NCI-H510A (cell line): ENCODE data around the gene ZC3H18.
A peak's percentile ranks its signal among the peaks of the same experiment; 100 is the strongest.

Experiments
- DNase-seq: peaks from one replicate; lab custom pipeline; 2025; lab: John Stamatoyannopoulos, UW

The ZC3H18 gene

DNA sequence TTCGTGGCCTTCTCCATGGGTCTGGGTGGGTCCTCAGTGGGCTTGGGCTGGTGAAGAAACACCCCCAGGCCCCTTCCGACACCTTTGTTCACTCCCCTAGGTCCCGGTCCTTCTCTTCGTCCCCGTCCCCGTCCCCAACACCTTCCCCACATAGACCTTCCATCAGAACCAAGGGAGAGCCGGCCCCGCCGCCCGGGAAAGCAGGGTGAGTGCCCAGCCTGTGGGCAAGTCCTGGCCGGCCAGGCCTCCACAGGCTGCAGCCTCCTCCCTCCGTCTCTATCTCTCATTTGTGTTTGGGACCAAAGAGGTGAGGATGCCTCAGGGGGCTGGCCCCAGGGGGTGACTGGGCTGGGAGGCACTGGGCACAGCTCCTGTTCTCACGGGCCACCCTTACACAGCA is 53.7 kb downstream of the ZC3H18 start:
- DNase-seq = no peak

DNA sequence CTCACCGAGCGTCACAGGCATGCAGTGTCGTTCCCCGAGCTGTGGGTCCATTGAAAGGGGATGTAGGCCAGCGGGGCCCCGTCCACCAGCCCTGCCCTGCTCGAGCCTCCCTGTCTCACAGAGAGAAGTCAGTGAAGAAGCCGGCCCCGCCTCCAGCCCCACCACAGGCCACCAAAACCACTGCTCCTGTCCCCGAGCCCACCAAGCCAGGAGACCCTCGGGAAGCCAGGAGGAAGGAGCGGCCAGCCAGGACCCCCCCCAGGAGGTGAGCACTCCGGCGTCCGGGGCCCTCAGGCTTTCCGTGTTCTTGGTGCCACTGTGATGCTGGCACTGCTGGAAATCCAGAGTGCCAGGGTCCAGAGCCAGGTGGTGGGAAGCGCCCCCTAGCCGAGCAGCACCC is 54.3 kb downstream of the ZC3H18 start:
- no peak for DNase-seq

- DNase-seq = no peak
Measured at GRCh38 chr16:88624977-88625576, 54.9 kb downstream of the ZC3H18 start.

GRCh38 chr16:88626646-88627045 is 56.4 kb downstream of the ZC3H18 start:
- DNase-seq = no peak

DNA sequence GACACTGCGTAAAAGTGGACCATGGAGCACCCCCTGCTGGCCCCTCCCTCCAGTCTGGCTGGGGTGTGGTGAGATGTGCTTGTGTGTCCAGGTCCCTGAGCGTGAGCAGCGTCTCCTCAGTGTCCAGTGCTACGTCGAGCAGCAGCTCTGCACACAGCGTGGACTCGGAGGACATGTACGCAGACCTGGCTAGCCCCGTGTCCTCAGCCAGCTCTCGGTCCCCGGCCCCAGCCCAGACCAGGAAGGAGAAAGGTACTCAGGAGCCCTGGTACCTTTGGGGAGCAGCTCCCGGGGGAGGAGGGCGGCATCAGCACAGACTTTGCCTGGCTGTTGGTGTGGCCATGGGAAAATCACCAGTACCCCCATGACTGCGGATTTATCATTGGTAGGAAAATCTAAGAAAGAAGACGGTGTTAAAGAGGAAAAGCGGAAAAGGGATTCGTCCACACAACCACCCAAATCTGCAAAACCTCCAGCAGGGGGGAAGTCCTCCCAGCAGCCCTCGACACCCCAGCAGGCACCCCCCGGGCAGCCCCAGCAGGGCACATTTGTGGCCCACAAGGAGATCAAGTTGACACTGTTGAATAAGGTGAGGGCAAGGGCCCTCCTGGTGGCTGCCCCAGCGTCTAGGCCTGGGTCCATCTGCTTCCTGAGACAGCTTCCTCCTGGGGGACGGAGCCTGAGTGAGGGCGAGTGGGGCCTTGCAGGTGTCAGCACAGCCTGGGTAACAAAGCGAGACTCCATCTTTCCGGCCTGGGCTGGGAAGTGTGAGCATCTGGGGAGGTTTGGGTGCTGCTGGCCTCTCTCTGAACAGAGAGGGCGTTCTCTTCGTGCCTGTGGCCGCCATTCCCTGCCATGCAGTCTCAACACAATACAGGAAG is 57.6 kb downstream of the ZC3H18 start:
- DNase-seq = no peak

DNA sequence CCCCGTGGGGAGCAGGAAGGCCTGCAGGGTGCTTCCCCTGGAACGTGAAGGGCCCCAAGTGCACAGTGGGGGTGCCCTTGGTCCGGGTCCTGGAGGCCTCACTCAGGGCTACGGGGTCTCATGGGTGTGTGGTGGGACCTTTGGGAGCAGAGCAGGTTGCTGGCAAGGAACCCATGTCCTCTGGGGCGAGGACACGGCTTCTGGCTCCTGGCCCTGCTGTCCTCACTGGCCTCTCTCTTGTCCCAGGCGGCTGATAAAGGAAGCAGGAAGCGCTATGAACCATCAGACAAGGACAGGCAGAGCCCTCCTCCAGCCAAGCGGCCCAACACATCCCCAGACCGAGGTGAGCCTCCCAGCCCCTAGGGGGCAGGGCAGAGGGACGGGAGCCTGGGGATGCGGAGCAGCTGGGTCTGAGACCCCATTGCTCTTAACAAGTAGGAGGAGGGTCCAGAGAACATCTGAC is 58.3 kb downstream of the ZC3H18 start:
- DNase-seq = no peak

DNA sequence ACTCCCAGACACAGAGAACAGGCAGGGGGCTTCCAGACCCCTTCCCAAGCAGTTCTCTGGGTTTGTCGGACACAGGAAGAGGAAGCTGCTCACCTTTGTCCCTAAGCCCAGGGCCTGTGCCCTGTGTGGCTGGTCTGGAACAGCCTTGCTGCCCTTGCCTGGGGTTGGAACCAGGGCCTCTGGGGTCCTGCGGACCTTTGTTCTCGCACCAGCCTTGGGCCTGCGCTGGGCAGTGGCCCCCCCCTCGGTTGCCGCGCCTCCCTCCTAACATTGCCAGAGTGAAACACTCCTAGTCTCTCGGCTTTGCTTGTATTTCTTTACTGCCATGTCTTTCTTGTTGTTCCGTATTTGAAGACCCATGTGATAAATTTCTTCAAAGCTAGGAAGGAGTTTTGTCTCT is 59.6 kb downstream of the ZC3H18 start:
- DNase-seq = no peak

- DNase-seq = no peak
Measured at GRCh38 chr16:88630433-88630832, 60.2 kb downstream of the ZC3H18 start.

GRCh38 chr16:88630941-88631340 is 60.7 kb downstream of the ZC3H18 start:
- no peak for DNase-seq

DNA sequence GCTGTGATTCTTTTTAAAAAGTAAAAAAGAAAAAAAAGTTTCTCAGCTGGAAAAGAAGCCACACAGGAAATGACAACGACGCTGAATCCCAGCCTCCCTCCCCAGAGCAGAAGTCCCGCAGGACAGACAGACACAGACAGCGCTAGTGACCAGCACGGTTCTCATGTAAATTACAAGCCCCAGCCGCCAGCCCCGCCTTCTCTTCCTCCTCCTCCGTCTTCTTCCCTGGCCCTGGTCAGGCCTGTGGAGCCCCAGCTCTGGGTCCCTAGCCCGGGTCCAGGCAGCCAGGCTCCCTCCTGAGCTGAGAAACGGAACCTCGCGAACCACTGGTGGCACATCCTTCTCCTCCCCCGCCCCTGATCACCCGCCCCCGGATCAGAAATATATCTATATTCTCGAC is 61.2 kb downstream of the ZC3H18 start:
- DNase-seq = no peak

DNA sequence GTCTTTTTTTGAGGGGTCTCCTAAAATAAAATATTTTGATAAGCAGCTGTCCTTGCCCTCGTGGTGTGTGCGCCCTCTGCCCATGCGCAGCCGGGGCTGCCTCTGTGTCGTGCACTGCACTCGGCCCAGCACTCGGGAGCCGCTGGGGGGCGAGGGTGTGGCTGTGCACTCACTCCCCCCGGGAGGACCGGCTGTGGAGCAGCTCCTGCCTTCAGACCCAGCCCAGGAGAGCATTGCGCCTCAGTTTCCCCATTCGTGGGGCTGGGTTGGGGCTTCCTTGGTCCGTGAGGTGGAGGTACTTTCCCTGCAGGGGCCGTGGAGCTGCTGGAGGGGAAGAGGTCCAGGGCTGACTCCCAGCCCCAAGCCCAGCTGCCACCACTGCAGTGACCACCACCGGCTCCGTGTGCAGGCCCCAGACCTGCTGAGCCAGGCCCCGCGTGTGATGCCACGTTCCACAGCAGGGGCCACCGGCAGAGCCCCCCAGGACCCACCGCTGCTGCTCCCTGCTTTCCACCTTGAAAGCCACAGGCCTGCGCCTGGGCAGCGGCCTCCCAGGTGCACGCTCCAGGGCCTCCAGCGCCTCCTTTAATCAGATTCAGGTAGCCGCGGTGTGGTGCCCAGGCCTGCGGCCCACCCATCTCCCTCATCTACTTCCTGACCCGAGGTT is 61.9 kb downstream of the ZC3H18 start:
- DNase-seq = no peak

GRCh38 chr16:88632587-88632930 is 62.4 kb downstream of the ZC3H18 start:
- no peak for DNase-seq

DNA sequence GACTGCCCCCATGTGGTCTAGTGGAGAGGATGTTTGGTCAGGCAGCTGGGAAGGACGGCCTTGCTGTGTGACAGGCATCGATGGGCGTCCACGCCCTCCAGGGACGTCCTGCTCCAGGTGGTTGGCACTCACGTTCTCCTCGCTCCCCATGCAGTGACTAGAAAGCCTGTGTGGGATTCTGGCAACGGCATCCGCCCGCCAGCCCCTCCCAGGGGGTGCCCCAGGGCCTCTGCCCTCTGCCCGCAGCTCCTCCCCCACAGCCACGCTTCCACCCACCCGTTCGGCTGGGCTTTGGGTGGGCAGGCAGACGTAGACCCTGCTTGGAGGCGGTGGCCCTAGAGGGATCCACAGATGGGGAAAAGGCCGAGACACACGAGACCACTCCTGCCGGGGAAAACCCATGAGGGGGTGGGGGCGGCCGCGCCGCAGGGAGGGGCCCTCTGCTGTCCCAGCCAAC is 63.5 kb downstream of the ZC3H18 start:
- no peak for DNase-seq

GRCh38 chr16:88634141-88634993 is 64.2 kb downstream of the ZC3H18 start:
- no peak for DNase-seq

DNA sequence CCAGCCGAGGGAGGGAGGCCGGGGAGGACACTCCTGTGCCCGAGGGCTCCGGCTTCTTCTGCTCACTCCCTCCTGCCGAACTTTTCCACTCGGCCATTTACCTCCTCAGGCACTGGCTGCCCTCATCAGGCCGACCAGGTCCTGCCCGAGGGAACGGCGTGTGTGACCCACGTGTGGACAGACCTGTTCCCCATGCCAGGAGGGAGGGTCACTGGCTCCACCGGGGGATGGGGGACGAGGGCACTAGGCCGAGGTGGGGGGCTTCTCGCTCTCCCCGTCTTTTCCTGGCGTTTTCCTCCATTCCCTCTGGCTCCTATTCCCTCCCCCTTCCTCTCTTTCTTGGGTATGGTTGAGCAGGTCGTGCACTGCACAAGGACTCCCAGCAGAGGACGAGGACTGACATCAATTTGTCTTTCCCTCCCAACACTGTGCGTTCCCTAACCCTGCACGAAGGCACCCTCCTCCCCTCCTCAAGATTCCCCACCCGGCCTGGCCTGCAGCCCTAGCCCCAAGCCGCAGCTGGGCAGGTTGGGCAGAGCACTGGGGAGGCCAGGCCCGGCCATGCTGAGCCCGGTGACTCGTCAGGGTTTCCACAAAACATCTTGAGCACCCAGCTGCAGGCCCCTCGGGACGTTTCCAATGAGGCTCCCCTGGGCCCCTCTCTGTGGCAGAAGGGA is 64.9 kb downstream of the ZC3H18 start:
- no peak for DNase-seq

DNA sequence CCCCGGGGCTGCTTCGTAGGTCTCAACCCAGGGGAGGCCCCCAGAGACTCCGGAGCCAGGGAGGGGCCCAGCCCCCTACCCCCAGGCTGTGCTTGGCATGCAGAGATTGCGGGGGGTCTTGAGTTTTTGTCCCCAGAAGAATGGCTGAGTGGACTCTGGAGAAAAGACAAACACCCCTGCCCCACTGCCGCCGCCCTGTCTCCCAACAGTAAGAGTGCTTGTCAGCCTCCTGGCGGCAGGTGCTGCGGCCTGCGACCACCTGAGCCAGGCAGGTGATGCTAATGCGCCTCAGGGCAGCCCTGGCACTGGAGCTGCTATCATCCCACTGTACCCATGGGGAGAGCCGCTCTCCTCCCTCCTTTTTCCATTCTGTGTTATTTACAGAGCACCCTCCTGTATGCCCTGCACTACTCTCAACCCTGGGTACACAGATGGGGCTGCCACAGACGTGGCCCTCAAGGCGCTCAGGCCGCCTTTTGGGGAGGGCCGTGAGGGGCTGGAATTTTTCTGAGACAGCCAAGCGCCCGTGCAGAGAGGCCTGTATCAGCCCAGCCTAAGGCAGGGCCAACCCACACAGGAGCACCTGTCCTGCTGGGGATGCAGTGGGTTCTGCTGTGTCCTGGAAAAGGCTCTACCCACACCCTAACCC is 65.6 kb downstream of the ZC3H18 start:
- DNase-seq = no peak

GRCh38 chr16:88636488-88637265 is 66.5 kb downstream of the ZC3H18 start:
- DNase-seq = no peak

DNA sequence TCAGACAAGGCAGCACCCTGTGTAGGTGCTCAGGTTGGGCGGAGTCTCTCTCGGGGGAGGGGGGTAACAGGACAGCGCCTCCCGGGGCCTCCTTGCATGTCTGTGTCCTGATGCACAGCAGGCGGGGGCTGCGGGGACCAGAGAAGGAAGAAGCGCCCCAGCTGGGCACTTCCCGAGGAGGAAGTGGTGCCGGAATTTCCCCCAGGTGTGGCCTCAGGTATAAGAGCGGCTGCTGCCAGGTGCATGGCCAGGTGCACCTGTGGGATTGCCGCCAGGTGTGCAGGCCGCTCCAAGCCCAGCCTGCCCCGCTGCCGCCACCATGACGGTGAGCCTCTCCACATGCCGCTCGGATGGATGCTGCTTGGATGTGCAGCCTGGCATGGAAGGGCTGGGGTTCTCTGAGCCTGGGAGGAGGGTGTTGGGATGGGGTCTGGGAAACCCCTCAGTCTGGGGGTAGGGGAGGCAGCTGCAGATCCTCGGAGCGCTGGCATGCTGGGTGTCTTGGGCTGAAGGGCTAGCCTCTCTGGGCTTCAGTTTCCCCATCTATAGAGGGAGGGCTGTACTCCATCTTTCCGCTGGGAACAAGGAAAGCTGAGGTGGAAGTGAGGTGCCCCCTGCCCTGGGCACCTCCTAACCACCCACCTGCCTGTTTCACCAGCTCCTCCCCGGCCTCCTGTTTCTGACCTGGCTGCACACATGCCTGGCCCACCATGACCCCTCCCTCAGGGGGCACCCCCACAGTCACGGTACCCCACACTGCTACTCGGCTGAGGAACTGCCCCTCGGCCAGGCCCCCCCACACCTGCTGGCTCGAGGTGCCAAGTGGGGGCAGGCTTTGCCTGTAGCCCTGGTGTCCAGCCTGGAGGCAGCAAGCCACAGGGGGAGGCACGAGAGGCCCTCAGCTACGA is 68.4 kb downstream of the ZC3H18 start, which contains the start of gene IL17C:
Gene IL17C (plus strand): TSS at position 250 of the 908 bp plus-strand sequence. CDS start 70 bp downstream, at position 320.
- peak; percentile 86 for DNase-seq
